ENCODE results near the gene MVB12A. TPM values are rescaled to one million over a fixed set of nuclear protein-coding genes. Genes with fewer than 3 reads are reported as not detected.

MVB12A gene
- total and polyA plus RNA-seq, 9 of the 15 experiments (the other 6 are each of a cell fraction or from before 2014, with no cell fraction given): 1.2 to 46.2 (median 22.4) TPM

- TF ChIP-seq CUX1 (CRISPR knock-in tag; IDR thresholded peaks at IDR 0.05) (0 out of 2 replicates have a peak, but pooled peaks have one; percentile 28), SRSF1 (IDR thresholded peaks at IDR 0.05; ENCODE audit: low read depth, low read length) (no peak), FOXJ2 (tag; IDR thresholded peaks at IDR 0.05) (peak; percentile 95), CTBP1 (IDR thresholded peaks at IDR 0.05; ENCODE audit: borderline replicate concordance) (0 out of 2 replicates have a peak, but pooled peaks have one; percentile 9), NR2C1 (IDR thresholded peaks at IDR 0.05) (peak; percentile 47; the same call in 1 of the 2 replicates), NR2C1 (tag; IDR thresholded peaks at IDR 0.05) (peak; percentile 62), RBM14 (IDR thresholded peaks at IDR 0.05; ENCODE audit: borderline replicate concordance, insufficient read depth, low read depth, low read length) (no peak)
- TF ChIP-seq, protein P1, sequence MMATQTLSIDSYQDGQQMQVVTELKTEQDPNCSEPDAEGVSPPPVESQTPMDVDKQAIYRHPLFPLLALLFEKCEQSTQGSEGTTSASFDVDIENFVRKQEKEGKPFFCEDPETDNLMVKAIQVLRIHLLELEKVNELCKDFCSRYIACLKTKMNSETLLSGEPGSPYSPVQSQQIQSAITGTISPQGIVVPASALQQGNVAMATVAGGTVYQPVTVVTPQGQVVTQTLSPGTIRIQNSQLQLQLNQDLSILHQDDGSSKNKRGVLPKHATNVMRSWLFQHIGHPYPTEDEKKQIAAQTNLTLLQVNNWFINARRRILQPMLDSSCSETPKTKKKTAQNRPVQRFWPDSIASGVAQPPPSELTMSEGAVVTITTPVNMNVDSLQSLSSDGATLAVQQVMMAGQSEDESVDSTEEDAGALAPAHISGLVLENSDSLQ (IDR thresholded peaks at IDR 0.05): no peak
Measured at GRCh38 chr19:17418710-17419109, 1.1 kb upstream of the MVB12A start (continued).
